NCI-H748 treated with DMSO at 0.1 percent for 48 hours (cell line): ENCODE results near the gene CFAP99.

Experiments used
- DNase-seq: peaks from one replicate; lab custom pipeline; 2025; lab: John Stamatoyannopoulos, UW

CFAP99 gene

GRCh38 chr4:2390784-2391421, 27.9 kb upstream of the CFAP99 start:
- DNase-seq: no peak

DNA sequence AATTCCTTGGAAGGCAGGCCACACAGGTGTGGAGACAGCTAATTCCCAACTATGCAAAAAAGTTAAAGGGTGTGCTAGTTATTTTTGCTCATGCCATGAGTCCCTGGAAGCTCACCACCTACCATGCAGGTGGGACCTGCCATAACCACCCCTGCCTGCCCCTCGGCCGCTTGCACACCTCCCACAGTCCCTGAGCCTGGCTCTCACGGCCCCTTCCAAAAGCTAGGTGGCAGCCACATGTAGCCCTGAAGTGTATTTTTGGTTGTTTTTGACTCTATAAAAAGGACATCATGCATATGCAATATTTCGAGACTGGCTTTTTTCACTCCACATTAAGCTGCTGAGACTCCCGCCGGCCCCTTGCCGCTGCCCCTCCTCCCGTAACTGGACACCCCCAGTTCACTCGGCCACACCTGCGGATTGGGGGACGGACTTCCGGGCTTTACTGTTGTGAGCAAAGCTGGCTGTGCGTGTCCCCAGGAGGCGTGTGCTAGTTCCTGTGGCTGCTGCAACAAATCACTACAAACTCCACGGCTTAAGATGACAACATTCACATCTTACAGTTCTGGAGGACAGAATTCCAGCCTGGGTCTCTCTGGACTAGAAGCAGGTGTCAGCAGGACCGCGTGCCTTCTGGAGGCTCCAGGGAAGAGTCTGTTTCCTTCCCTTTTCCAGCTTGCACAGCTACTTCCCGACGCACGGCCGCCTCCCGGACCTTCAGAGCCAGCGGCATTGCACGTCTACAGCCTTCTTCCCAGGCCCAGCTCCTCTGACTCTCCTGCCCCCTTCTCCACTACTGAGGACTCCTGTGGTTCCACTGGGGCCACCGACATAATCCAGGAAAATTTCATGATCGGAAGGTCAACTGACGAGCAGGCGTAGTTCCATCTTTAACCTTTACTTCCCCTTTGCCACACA, 25.1 kb upstream of the CFAP99 start:
- DNase-seq: no peak

- no peak for DNase-seq
Measured at GRCh38 chr4:2394528-2394927, 24.2 kb upstream of the CFAP99 start.

GRCh38 chr4:2395038-2395437, 23.7 kb upstream of the CFAP99 start:
- DNase-seq: no peak

- no peak for DNase-seq
Measured at GRCh38 chr4:2395584-2395983, 23.2 kb upstream of the CFAP99 start.

- no peak for DNase-seq
Measured at GRCh38 chr4:2396781-2397368, 21.9 kb upstream of the CFAP99 start.

DNA sequence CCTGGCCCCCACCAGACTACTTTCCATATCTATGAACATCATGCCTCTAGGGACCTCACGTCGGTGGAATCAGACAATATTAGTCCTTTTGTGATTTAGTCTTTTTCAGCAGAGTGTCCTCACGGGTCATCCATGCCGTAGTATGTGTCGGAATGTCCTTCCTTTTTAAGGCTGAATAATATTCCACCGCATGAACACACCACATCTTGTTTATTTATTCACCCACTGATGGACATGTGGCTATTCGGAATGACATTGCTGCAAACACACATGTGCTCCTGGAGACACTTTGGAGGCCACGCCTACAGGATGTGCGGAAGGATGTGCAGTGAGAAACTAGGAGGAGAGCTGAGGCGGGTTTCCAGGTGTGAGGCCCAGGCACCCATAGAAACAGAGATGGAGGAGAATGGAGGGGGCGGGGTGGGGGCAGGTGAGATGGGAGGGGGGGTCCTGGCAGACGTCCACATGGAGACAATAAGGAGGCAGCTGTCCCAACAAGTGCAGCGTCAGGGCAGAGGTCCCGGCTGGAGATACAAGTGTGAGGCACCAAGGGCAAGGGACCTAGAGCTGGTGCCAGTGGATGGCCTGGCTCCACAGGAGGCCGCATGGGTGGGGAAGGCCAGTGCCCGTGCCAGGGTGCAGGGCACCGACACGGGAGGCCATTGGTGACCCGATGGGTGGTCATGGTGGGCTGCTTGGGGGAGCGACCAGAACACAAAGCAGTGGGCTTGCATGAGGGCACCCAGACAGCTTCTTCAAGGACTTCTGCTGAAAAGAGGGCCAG, 21.0 kb upstream of the CFAP99 start:
- no peak for DNase-seq

DNA sequence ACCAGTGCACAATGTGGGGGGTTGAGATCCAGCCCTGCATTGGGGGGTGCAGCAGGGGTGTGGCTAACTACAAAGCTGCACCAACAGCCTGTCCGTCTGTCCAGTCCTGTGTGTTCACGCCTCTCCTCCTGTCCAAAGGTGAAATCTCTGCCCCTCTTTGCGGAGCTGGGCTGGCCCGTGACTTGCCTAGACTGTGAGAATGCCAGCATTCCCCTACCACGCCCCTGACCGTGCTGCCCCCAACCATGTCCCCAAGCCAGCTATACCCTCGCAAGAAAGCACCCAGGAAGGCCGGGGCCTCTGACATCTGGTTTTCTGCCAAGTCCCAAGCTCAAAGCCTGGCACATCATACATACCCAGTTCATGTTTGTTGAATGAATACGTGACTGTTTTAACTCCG, 19.5 kb upstream of the CFAP99 start:
- DNase-seq: no peak

- DNase-seq: no peak
Measured at GRCh38 chr4:2399631-2400190, 19.0 kb upstream of the CFAP99 start.

DNA sequence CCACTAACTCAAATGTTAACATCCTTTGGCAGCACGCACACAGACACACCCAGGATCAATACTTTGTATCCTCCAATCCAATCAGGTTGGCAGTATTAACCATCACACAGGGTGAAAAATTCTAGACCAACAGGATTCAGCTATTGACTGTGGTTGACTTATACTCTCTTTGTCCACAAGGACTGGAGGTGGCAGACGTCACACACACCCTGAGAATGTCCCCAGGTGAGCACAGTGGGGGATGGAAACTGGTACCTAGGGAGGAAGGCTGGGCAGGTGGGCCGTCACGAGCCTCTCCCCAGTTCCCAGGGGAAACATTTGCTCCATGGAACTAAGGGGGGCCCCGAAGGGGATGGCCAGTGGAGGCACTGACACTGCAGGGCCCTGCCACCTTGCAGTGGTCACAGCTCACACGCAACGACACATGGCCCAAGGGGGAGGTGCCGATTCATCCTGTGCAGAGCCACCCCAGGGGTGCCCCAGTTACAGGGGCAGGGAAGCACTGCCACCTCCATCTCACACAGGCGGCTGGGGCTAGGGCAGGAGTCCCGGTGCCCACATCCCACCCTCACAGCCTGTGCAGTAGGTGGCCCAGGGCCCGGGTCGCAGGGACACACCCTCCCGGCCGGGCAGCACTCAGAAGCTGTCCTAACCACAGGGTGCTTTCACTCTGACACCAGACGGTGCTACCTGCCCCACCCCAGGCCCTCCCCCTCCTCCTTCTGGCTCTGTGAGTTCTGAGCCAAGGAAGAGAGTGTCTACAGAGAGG, 17.7 kb upstream of the CFAP99 start:
- no peak for DNase-seq

DNA sequence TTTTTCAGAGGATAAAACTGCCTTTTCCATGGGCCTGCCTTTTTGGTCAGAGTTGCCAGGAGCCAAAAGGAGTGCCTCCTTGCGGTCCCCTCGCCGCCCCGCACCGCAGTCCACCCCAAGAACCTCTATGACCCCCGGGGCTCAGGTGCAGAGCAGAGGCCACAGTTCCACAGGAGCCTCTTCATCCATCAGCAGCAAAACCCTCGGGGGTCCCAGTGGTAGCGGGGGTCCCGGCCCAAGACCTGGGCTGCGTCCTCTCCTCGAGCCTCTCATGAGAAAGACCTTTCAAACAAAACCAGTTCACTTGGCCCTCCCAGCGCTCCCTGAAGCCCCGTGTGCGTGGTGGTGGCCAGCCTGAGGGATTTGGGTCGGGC, 17.2 kb upstream of the CFAP99 start:
- no peak for DNase-seq

DNA sequence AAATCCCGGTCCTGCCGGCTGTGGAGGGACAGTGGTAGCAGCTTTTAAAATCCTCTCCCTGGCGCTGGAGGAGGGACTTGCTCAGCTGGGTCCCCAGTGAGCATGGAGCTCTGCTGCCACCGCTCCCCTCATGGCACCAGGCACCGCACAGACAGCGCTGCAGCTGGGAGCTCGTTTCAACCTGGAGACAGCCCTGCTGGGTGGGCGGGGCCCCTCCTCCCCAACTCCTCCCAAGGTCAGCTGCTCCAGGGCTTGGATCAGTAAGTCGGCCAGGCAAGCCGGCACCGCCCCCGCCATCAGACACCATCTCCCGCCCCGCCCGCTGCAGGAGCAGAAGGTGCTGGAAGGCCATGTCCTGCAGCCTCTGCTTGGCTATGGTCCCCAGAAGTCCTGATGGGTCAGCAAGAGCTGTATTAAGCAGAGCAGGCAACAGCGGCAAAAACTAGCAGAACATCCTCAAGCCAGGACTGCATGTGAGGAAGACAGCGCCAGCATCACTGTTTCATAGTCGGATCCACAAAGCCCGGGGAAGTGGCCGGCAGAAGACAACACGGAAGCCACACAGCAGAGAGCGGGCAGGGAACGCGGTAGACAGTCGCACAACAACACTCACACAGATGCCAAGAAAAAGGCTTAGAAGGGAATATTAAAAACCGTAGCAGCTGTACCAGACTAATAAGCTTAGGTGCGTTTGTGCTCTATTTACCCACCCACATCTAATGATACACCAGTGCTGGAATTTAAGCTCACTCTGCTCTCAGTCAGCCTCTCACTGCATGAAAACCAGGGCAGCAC, 16.5 kb upstream of the CFAP99 start:
- no peak for DNase-seq

DNA sequence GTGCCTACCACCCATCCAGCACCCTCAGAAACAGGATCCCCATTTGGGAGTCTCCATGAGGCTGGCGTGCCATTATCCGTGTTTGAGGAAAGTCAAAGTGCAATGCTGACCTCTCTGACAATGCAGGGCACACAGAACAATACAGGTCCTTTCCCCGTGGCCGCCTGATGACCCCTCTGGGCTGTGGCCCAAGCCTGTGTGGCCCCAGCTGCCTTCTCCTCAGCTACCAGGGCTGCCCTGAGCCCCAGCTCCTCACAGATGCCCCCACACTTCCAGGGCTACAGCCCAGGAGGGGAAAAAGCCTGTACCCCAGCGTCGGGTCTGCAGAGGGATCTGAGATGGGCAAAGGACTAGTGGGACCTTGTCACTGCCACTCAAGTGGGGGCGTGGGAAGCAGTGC, 15.8 kb upstream of the CFAP99 start:
- DNase-seq: no peak

- DNase-seq: no peak
Measured at GRCh38 chr4:2406406-2406805, 12.3 kb upstream of the CFAP99 start.

DNA sequence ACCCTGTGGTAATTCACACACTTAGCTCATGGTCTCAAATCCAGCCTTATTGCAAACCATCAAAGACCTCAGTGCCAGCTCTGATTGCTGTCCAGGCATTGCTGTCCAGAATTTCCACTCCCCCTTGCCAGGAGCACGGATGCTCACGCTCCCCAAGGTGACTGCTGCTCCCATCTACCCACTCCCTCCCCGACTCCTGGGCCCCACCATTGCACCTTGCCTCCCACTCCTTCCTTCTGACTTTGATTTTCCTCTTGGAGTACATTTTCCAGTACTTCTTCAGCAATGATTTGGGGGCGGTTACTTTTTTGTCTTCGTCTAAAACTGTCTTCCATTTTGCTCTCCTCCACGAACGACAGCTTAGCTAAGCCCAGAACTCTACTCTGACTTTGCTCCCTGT, 11.8 kb upstream of the CFAP99 start:
- DNase-seq: no peak

- no peak for DNase-seq
Measured at GRCh38 chr4:2407991-2408342, 10.8 kb upstream of the CFAP99 start.

DNA sequence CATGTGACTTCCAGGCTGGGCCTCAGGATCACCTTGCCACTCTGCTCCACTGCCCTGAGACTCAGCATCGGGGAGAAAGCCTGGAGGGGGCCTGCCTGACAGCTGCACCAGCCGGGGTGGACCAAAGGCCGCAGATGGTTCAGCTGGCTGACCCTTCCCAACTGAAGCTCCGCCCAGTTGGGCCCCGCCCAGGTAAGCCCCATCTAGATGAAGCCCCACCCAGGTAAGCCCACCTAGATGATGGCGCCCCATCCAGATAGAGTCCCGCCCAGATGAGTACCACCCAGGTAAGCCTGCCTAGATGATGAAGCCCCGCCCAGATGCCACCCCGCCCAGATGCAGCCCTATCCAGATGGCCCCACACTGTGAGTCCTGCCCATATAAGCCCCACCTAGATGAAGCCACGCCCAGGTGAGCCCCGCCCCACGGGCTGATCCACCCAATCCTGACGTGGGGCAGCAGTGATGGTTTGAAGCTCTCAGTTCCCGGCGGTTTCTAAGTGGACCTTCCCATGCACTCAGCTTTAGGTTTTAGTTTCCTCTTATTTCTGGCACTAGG, 10.3 kb upstream of the CFAP99 start:
- DNase-seq: no peak

- DNase-seq: no peak
Measured at GRCh38 chr4:2408976-2409375, 9.8 kb upstream of the CFAP99 start.

GRCh38 chr4:2409381-2409783, 9.4 kb upstream of the CFAP99 start:
- DNase-seq: no peak

DNA sequence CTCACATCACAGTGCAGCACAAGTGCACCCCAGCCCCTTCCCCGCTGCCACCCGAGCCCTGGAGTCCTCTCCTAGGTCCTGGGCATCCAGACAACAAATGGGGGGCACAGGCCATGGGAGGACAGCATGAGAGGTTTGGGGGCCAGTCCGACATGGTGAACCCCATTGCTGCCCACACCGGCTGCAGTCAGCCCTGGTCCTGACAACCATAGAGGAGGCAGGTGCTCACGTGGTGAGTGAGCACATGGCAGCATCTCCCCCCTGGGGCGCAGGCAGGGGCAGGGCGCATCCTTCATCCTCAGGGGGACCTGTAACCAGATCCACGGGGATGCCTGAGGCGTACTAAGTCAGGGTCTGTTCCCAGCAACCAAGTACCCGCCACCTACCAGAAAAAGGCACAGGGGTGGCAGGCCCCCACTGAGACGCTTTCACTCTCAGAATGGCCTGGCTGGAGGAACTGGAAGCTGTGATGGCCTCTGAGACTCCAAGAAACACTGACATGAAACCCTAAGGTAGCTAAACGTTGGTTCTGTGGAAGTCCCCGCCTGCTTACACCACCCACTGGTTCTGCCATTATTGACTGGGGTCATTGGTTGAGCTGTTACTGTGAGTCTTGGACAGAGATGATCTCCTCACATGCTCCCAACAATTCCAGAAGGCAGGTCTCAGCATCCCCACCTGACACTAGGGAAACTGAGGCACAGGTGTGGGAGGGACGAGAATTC, 6.8 kb upstream of the CFAP99 start:
- DNase-seq: no peak
